Testis (tissue), 2 donors: ENCODE data around the gene VASH1.

Experiments
- CTCF ChIP-seq, 3 experiments: fragments of 450-650 bp in 2 of 3; fragments of 200-600 bp in 1 of 3; sonication (generic) in 1 of 3; IDR thresholded peaks; one replicate each; pipeline ENCODE4 v1.5.1; 2016 to 2019; ENCODE audit warnings: antibody characterized with exemption in 3 of 3, mild to moderate bottlenecking in 2 of 3, moderate library complexity in 1 of 3
- POLR2A ChIP-seq: fragments of 450-650 bp; IDR thresholded peaks from one replicate; pipeline ENCODE4 v1.6.1; 2017; ENCODE audit warnings: antibody characterized with exemption, mild to moderate bottlenecking, moderate library complexity

GRCh38 chr14:76808990-76809389 lies 47.7 kb downstream of the VASH1 start:
- TF ChIP-seq CTCF (IDR thresholded peaks at IDR 0.05) (no peak), POLR2A (no peak)
